T-helper 9 cell (primary cell): ENCODE data around the gene PACS1.
"Not testable (repeated sequence)": the region's sequence is repeated elsewhere in the genome, so short reads cannot be mapped to it uniquely, and the experiment has no call there.

Experiments
- DNase-seq: peaks from one replicate; pipeline ENCODE4 v3.0.0-alpha.2; 2020

Gene PACS1

DNA sequence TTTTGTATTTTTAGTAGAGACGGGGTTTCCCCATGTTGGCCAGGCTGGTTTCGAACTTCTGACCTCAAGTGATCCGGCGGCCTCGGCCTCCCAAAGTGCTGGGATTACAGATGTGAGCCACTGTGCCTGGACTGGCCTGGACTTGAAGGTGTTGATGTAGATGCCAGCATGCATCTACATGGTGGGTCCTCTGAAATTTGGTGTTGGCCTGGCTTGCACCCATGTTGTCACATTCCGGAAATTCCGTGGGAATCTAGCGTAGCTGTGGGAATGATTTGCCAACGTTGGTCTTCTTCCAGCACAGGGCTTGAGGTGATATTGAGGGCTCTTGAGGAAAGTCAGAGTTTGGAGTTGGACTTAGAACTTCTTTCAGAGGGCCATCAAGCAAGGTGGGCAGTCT lies 6.5 kb downstream of the PACS1 start:
- DNase-seq, result no peak

DNA sequence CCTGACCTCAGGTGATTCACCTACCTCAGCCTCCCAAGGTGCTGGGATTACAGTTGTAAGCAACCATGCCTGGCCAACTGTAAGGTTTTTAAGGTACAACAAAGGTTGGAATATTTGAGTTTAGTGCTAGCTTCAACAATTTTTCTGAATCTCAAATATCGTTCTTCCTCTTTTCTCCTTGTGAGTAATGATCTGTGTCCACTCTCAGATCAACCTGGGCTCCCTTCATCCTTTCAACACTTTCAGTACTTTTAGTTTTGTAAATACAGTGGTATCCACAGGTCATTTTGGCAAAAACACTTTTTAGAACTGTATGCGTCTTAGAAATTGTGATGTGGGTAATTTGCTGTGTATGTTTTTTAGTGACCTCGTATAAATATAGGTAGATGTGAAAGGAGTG lies 7.9 kb downstream of the PACS1 start:
- DNase-seq, result no peak

DNA sequence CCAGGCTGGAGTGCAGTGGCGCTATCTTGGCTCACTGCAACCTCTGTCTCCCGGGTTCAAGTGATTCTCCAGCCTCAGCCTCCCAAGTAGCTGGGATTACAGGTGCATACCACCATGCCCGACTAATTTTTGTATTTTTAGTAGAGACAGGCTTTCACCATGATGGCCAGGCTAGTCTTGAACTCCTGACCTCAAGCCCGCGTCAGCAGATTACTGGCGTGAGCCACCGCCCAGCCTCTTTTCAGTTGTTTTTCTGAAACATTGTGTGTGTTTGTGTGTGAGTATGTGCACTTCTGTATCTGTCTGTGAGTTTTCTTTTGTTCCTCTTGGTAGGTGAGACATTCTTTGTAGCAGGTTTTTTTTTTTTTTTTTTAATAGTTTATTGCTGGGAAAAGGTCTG lies 8.9 kb downstream of the PACS1 start:
- DNase-seq, result not testable (repeated sequence)

DNA sequence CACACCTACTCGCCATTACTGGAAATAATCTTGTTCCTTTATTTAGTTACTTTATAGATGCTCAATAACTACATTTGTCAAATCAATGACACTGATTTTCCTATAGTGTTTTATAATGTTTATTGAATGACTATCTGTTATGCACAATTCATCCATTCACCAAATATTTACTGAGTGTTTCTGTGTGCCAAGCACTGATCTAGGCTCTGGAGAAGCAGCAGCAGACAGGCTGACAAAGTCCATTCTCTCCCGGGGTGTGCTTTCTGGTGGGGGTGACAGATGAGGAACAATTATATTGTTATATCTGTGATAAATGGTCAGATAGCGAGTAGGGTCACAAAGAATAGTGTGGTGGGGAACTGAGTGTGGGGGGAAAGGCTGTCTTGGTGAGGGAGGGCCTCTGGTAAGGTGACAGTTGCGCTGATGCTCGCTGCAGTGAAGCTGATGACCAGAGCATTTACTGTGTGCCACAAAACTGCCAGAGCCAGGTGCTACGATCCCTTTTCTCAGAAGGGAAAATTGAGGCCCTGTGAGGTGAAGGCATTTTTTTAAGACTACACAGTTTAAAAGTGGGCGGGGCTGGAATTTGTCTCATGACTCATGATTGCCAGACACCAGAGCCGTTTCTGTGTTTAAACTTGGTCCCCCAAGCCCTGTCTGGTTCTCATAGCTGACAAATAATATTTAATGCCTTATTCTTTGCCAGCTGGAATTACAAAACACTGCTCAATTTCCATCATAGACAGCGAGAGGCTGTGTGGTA lies 10.2 kb downstream of the PACS1 start:
- DNase-seq, result peak; percentile 63

DNA sequence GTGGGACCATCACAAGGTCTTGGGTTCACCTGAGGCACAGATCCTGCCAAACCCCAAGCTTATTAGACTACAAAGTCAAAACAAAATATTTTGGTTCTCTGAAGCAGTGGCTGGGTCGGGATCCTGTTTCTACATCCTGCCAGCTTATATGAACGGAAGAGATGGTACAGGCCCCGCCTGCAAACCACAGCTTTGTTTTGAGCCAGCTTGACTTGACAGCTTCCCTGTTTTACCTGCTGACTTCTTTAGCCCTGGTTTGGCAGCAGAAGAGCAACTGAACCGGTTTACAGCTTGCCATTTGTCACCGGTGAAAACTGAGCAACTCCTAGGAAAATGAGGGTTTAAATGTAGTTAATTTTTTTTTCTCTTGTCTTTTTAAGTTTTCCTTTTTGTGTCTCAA lies 11.4 kb downstream of the PACS1 start:
- DNase-seq, result peak; percentile 64

DNA sequence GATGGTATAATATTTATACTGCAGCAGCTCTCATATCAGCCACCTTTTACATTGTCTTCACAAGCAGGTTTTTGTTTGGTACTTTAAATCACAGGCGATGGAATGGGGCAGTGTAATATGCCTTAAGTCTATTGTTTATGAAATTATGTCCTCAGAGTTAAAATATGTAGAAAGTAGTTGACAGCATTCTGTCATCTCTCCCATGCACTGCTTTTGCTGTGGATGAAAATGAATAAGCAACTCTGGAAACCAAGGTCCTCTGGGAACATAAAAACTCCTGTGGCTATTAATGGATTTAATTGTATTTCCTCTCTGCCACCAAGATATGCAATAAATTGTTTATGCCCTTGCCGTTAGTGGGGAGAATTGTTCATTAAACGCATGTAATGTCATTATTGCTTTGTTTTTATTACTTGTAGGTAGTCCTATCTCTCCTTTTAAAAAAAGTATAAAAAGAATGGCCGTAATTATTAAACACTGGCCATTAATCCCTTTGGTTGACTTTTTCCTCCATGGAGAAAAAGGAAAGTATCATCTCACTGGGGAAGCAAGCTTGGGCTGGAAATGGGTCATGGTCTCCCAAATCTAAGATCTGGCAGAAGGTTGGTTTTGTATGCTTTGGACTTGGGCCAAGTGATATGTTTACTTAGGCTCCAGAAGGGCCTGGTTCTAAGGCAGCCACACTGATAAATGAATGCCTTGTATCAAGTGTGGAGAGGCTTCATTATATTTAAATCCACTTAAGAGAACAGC lies 13.1 kb downstream of the PACS1 start:
- no peak for DNase-seq

DNA sequence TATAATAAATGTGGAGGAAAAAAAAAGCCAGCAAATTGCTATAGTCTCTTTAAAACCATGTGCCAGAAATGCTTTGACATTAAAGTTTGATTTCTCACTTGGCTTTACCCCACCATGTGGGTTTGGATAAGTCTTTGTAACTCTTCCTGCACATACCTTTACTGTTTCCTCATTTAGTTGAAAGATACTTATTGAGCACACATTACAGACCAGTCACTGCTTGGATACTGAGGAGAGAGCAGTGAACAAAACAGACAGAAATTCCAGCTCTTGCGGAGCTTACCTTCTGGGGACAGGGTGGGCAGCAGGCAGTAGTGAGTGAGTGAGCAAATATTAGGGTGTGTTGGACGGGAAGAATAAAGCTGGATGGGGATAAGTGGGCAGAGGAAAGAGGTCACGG lies 13.7 kb downstream of the PACS1 start:
- no peak for DNase-seq

DNA sequence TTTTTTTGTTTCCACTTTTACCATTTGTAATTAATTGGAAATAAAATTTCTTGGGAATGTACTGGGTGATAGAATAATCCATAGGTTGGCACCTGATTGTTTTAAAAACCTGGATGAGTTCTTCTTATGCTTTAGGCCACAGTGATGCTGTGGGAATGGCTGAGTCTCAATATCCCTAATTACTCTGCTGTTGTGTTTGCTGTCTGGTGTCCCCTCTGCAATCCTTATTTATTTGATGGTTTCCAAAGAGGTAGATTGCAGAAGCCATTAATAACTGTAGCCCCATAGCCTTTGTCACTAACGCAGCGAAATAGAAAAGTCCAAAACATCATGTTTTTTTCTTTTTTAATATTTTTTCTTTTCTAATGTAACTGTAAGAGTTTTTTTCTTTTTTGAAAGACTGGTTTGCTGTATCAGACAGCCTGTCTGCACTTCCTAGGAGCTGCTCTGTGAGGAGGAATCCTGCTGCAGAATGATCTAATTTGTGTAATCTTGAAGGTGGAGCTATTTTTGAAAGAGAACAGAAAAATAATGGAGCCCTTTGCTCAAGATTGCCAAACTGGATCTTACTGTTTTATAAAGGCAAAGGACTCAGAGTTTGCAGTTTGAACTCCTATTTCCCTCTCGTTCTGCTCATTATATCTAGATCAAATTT lies 14.9 kb downstream of the PACS1 start:
- no peak for DNase-seq

DNA sequence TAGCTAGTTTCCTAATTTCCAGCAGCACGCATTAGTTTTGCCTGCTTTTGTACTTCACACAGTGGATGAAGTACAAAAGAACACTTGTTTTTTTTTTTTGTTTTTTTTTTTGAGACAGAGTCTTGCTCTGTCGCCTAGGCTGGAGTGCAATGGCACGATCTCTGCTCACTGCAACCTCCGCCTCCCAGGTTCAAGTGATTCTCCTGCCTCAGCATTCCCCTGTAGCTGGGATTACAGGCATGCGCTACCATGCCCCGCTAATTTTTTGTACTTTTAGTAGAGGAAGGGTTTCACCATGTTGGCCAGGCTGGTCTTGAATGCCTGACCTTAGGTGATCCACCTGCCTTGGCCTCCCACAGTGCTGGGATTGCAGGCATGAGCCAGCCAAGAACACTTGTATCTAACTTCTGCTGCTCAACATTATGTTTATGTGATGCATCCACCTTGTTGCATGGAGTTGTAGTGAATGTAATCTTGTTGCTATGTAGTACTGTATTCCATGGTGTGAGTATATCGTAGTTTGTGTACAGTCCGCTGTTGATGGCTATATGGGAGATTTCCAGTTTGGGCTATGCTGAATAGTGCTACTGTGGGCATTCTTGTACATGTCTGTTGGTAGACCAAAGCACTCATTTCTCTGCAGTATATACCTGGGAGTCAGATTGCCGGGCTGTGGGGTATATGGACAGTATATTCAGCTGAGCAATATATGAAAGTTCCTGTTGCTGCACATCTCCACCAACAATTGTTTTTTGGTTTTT lies 17.3 kb downstream of the PACS1 start:
- no peak for DNase-seq

DNA sequence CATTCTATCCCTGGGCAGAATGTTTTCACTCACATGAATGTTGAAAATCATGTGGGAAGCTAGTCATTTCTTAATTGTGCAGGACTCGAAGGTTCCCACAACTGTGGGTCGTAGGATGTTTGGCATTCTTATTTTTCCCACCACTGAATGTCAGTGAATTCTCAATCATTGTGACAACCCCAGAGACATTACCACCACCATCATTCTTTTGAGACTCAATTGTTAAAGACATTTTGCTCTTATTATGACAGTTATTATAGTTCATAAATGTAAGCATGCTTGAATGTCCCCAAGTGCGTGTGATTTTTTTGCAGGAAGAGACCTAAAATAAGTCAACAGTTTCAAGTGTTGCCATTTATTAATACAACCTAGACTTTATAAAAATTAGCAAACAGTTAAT lies 19.0 kb downstream of the PACS1 start:
- no peak for DNase-seq

DNA sequence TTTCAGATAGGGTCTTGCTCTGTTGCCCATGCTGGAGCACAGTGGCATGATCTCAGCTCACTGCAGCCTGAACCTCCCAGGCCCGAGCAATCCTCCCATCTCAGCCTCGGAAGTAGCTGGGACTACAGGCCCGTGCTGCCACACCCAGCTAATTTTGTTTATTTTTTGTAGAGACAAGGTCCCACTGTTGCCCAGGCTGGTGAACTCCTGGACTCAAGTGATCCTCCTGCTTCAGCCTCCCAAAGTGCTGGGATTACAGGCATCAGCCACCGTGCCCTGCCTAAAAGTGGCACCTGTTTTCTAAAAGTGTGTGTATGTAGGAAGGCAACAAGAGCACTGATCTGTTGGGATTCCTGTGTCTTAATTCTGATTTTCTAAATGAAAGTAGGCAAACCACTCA lies 20.2 kb downstream of the PACS1 start:
- DNase-seq, result no peak

DNA sequence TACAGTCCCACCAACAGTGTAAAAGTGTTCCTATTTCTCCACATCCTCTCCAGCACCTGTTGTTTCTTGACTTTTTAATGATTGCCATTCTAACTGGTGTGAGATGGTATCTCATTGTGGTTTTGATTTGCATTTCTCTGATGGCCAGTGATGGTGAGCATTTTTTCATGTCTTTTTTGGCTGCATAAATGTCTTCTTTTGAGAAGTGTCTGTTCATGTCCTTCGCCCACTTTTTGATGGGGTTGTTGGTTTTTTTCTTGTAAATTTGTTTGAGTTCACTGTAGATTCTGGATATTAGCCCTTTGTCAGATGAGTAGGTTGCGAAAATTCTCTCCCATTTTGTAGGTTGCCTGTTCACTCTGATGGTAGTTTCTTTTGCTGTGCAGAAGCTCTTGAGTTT lies 22.1 kb downstream of the PACS1 start:
- DNase-seq, result not testable (repeated sequence)

DNA sequence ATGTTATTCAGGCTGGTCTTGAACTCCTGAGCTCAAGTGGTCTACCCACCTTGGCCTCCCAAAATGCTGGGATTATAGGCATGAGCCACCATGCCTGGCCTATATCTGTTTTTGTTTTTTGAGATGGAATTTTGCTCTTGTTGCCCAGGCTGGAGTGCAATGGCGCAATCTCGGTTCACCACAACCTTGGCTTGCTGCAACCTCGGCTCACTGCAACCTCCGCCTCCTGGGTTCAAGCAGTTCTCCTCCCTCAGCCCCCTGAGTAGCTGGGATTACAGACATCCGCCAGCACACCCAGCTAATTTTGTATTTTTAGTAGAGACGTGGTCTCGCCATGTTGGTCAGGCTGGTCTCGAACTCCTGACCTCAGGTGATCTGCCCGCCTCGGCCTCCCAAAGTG lies 29.7 kb downstream of the PACS1 start:
- not testable (repeated sequence) for DNase-seq

DNA sequence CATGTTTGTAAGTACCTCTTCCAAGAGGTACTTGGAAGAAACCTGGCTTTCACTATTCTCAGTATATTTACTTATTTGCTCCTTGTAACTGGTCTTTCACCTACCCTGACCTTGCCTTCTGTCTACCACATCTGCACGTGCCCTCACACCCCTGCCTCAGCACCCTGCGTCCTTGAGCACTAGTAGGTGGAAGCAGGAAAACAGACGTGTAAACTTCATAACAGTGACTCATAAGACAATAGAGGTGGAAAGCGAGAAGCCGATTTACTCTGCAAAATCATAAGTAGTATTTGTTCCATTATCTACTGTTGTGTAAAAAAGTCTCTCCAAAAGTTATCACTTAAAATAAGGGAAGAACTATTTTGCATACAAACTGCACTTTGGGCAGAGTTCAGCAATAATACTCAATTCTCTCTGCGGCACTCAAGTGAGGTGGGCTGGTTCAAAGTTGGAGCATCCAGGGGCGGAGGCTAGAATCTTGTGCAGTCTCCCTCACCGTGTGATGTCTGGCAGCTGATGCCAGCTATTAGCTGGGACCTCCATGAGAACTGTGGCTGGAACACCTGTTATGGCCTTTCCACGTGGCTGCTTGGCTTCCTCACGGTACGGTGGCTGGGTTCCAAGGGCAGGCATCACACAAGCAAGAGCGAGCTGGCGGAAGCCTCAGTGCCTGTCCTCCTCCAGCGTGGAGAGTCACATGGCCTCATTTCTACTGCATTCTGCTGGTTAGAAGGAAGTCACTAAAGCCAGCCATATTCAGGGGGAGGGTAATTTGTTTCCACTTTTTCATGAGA lies 30.4 kb downstream of the PACS1 start:
- peak; percentile 52 for DNase-seq

DNA sequence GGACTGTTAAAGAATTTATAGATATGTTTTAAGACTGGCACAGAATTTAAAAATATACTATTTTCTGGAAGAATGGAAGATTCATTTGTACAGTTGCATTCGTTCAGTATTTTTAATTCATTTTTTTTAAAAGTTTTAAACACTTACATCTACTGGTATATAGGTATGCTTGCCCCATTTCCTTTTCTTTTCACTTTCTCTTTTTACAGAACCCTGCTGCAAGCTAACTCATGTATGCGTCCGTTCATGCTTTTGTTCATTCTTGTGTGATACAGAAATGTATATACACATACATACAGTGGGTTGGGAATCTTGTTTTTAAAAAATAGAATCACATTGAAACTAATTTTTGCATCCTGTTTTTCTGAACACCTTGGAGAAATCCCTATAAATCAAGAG lies 31.0 kb downstream of the PACS1 start:
- DNase-seq, result no peak

DNA sequence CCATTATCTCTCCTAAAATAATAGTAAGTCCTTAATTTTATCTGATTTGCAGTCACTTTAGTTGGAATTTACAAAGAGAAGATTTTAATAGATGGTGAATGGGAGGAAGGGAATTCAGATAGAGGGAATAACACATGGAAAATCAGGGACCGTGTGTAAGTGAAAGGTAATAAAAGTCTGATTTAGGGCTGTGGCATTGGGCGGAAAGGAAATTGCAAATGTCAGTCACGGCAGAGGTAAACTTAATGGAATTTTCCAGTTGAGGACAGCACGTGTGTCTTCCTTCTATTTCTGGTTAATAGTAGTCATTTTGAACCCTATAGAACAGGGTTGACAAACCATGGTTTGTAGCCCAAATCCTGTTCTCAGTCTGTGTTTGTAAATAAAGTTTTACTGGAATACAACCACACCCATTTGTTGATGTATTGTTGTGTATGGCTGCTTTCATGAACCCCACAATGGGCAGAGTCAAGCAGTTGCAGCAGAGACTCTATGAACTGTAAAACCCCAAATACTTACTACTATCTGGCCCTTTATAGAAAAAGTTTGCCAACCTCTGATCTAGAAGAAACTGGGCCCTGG lies 34.1 kb downstream of the PACS1 start:
- no peak for DNase-seq

DNA sequence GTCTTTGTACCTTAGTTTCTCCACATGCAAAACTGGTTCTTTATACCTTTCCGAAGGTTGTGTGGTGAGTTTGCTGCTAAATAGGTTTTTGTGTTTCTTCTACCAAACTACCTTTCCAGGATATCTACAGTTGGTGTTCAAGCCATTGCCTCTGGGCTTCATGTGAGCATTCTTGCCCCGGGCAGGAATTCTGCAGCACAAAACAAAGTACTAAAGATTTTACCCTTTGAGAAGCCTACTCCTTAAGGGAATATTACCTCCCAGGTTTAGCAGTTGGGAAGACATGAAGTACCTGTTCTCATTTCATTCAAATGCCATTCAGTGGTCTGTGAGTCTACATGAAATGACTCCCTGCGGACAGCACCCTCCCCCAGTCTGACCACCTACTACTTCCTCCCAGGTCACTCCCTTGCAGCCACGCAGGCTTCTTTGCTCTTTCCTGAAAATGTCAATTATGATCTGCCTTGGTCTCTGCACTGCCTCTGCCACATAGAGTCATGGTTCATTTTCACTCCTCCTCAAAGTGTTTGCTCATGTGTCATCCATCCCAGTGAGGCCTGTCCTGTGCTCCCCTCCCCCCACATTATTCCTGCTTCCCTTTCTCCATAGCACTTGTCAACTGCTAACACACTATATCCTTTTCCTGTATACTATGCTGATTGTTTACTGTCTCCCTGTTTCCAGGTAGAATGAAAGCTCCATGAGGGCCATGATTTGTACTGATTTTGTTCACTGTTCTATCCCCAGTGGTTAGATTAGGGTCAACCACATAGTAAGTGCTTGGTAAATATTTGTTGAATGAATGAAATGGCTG lies 36.9 kb downstream of the PACS1 start:
- DNase-seq, result no peak

DNA sequence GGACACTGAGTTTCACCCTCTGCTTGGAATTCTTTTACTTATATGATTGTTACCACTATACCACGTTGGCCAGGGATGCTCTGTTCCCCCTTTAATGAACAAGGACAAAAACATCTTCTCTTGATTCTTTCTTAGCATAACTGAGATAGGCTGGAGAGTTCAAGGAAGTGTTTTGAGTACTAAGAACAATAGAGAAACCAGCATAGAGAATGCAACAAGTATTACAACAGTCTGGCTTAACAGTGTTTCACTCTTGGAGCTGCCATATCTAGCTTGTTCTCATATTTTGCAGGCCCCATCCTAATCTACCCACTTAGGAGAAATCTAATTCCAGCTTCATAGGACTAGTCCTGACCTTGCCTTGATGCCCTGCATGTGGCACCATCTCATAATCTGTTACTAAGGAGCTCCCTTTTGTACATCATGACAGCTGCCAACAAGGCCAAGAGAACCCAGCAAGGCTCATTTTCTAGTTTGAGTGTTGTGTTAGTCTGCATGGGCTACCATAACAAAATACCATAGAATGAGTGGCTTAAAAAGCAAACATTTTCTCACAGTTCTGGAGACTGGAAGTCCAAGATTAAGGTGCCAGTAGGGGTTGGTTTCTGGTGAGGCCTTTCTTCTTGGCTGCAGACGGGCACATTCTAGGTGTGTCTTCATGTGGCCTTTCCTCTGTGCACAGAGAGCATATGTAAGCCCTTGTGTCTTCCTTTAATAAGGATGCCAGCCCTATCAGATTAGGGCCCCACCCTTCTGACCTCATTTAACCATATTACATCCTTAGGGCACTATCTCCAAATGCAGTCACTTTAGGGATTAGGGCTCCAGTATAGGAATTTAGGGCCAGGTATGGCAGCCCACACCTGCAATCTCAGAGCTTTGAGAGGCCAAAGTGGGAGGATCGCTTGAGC lies 37.8 kb downstream of the PACS1 start:
- no peak for DNase-seq

DNA sequence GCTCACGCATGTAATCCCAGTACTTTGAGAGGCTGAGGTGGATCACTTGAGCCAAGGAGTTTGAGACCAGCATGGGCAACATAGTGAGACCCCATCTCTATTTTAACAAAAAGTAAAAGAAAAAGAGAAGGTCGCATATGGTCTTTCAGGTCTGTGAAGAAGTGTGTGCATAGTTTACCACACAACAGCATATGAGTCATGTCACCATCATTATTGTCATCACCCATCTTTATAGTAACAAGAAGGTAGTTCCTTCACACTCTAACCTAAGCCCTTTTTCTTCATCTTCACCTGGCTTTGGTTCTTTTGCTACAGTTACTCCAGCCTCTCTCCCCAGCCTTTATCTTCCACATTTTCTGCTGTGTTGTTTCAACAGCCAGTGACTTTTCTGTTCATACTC lies 39.2 kb downstream of the PACS1 start:
- no peak for DNase-seq

DNA sequence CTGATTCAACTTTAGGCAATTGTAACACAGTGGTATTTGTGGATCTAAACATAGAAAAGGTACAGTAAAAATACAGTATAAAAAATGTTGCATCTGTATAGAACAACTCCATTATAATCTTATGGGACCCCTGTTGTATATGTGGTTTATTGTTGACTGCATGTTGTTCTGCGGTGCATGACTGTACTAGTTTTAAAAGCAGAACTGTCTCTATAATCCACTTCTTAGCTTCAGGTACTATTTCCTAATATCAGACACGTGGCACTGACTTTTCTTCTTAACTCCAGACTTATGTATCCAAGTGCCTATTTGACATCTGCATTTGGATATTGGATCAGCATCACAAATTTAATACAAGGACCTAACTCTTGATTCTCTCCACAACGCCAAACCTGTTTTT lies 41.1 kb downstream of the PACS1 start:
- DNase-seq, result no peak
